HG03439 (cell line): ENCODE data around the gene ERGIC1.
A peak's percentile ranks its signal among the peaks of the same experiment; 100 is the strongest.
"Not testable (repeated sequence)": the region's sequence is repeated elsewhere in the genome, so short reads cannot be mapped to it uniquely, and the experiment has no call there.

Experiments used
- ATAC-seq: cut with Tn5 transposase; IDR thresholded peaks from one replicate; pipeline ENCODE4 v1.9.1; 2021; ENCODE audit warnings: mild to moderate bottlenecking, moderate library complexity; ENCODE audit not compliant: unreplicated experiment

Gene ERGIC1

DNA sequence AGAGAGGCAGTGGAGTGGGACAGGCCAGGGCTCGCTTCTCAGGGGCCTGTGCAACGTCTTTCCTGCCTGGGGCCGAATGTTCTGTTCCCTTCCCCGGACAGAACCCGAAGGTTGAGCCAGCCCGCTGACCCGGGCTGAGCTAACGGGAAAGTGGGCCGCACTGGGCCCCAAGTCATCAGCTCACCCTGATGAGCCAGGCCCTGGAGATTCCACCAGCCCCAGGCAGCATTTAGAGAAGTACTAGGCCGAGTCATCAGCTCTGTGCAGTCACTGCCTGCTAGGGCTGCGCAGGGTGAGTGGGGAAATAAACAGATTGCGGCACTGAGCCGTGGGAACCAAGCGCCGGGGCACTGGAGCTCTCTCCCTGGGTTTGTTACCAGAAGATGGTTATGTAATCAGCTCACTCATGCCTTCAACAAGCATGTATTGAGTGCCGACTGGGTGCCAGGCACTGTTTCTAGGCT is 33.9 kb upstream of the ERGIC1 start:
- no peak for ATAC-seq

DNA sequence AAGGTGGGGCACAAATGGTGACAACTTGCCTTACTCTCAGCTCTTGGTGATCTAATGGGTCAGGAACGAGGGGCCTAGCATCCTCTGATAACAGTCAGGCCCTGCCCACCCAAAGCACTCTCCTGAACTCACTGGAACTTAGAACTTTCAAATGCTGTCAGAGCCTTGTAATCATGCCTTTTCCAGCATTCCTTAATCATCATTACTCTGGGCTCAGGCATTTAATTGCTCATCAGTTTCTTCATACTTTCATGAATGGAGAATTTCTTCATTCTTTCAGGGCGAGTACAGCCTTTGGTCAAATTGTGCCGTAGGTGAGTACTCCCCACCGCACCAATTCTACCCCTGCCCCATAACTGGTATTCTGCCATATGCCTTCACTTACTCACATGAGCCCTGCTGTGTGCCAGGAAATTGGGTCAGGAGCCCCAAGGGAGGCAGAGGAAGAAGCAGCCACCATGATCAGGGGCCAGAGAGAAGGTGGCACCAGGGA is 32.8 kb upstream of the ERGIC1 start:
- no peak for ATAC-seq

DNA sequence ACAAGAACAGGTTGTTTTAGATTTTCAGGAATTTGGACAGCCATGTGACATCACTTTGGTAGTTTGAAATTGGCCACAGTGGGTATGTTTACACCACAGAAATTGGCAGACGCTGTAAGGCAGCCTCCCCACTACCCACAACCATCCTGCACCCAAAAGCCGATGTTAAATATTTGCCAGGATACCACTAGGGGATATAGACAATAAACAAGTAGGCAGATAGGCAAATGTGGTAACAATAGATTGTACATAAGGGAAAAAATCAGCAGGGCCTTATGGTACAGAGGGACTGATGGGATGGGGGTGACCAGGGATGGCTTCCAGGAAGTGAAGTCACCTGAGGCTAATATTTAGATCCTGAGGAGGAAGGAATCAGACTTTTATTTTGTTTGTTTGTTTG is 31.9 kb upstream of the ERGIC1 start:
- no peak for ATAC-seq

DNA sequence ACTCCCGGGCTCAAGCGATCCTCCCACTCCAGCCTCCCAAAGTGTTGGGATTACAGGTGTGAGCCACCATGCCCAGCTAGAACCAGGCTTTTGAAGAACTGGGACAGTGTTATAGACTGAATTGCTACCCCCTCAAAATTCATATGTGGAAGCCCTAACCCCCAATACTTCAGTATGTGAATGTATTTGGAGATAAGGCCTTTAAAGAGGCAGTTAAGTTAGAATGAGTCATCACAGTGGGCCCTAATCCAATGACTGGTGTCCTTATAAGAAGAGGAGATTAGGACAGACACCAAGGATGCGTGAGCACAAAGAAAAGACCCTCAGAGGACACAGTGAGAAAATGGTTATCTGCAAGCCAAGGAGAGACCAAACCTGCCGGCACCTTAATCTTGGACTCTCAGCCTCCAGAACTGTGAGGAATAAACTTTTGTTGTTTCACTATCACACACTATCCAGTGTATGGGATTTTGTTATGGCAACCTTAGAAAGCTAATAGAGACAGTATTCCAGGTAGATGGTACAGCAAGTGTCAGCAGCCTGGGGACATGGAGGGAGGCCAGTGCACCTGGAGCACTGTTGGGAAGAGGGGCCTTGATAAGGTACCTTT is 31.4 kb upstream of the ERGIC1 start:
- ATAC-seq: no peak

DNA sequence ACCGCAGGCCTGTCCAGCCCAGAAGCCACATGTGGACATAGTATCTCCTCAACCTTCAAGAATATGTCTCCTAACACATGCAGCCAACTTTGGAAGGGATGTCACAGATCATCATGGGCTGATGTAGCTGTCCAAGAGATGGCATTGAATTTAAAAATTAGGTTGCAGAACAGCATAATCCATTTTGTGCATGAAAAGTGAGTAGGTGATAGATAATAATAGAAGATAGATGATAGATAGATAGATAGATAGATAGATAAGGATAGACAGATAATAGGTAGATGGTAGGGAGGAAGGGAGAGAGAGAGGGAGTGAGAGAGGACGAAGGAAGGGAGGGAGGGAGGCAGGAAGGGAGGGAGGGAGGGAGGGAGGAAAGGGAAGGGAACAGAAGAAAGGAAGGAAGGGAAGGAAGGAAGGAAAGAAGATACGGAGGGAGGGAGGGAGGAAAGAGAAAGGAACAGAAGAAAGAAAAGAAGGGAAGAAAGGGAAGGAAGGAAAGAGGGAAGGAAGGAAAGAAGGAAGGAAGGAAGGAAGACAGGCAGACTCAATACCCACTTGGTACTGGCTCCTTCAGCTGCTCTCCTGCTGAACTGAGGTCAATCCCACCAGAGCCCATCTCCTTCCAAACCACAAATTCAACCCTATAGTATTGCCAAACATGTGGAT is 28.9 kb upstream of the ERGIC1 start:
- ATAC-seq: no peak

DNA sequence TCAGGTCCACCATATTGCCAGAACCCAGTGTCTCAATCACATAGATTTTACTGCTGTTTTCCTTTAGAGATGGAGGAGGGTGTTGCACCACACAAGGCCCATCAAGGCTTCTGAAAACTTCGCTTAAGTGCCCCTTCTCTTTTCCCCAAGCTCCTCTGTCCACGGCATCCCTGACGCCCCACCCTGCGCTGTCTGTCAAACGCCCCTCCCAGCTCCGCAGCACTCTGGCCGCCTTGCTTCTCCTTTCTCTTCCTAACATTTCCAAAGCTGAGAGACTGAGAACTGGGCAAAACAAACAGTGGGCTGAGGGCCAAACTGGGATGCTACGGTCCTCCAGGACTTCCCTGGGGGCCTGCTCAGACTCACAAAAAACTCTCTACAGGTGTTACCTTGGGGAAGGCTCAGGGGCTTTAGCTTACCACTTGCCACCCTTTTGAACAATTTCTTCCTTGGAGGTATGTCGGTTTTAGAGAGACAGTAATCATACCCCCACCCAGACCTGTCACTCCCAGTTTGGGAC is 28.3 kb upstream of the ERGIC1 start:
- ATAC-seq: no peak

DNA sequence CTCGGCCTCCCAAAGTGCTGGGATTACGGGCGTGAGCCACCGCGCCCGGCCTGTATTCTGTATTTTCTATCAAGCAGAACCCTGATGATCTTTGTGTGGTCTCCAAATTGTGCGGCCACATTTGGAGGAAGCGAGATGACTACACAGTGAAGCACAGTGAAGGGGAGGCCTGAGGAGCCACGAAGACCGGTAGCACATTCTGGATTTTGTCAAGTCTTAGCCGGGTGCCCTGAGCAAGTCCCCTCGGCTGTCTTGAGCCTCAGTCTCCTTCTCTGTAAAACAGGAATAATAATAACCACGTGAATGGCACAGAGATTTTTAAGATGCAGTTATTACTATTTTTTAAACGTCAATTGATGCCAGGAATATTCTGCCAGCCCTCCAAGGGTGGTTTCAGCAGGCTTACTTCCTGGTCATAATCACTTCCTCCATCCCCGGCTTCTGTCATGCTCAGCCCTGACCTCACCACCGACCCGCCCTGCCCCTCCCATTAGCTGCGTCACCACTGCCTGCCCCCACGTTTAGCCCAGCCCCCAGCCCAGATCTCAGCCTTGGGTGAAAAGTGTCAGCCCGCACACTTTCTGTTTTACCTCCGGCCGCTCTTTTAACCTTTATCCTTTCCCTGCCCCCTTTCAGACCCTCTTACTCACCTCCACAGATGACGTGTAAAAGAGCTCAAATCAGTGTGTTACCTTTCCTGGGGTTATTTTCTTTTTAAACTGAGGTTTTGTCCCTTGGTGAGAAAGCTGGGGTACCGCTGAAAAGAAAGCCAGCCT is 27.0 kb upstream of the ERGIC1 start:
- peak; percentile 82 for ATAC-seq

DNA sequence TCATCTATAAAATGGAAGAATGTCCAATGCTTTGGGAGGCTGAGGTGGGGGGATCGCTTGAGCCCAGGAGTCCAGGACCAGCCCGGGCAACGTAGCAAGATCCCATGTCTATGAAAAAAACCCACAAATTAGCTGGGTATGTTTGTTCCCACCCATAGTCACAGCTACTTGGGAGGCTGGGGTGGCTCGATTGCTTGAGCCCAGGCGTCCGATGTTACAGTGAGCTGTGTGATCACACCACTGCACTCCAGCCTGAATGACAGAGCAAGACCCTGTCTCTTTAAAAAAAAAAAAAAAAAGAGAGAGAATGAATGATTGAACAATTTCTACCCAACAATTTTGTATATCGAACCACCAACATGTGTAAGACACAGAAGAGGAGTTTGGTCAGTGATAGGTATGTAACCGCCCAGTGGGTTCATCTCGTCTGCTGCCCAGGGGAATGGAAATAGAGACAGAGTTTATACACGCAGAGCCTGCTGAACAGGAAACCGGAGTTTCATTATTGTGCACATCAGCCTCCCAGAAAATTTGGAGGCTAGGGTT is 26.2 kb upstream of the ERGIC1 start:
- no peak for ATAC-seq

DNA sequence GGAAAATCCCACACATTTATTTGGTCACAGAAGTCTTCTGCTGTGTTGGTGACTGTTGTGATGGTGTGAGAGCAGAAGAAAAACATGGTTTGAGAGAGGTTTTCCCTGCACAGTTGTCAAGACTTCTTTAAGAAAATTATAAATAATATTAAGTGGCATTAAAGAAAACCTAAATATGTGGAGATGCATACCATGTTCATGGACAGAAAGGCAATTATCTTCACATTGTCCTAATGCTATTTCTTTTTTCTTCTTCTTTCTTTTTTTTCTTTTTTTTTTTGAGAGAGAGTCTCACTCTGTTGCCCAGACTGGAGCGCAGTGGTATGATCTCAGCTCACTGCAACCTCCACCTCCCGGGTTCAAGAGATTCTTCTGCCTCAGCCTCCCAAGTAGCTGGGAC is 24.3 kb upstream of the ERGIC1 start:
- no peak for ATAC-seq

DNA sequence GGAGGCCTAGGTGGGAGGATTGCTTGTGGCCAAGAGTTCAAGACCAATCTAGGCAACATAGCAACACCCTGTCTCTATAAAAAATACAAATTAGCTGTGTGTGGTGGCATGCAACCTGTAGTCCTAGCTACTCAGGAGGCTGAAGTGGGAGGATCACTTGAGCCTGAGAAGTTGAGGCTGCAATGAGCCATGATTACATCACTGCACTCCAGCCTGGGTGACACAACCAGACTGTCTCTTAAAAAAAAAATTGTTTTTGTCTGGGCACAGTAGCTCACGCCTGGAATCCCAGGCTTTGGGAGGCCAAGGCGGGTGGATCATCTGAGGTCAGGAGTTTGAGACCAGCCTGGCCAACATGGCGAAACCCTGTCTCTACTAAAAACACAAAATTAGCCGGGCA is 23.1 kb upstream of the ERGIC1 start:
- ATAC-seq: not testable (repeated sequence)

DNA sequence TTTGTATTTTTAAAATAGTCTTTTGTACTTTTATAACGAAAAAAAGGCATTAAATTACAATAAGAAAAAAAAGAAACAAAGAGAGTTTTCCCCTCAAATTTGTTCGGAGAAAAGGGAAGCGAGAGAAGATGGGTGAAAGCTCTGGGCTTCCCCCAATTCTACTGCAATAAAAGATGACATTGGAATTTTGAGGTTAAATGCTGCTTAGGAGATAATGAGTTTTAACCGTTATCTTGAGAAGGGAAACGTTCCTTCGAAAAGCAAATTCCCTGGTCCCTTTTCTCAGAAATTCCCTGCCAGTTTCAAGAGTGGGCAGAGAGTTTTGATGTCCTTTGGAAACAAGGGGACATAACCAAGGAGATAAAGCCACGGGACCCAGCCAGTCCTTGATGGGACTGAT is 18.4 kb upstream of the ERGIC1 start:
- ATAC-seq: no peak

DNA sequence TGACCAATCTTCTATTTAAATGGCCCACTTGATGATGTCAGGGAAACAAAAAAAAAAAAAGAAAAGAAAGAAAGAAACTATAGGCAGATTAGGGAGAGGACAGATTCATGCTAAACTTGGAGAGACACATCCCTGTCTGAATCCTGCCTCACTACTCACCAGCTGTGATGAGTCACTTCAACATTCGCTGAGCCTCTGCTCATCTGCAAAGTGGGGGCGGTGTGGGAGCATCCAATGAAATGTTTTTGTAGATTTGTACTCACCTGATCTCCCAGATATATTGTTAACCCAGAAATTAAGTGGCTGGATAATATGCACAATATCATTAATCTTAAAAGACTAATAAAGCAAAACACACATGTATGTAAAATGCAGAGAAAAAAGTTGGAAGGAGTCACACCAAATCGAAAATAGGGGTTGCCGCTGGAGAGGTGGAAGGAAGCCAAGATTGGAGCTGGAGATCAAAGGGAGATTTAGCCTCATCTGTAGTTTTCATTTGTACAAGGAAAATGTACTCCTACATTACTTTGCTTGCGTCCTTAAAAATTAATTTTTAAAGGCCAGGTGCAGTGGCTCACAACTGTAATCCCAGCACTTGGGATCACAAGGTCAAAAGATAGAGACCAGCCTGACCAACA is 17.0 kb upstream of the ERGIC1 start:
- ATAC-seq: no peak

DNA sequence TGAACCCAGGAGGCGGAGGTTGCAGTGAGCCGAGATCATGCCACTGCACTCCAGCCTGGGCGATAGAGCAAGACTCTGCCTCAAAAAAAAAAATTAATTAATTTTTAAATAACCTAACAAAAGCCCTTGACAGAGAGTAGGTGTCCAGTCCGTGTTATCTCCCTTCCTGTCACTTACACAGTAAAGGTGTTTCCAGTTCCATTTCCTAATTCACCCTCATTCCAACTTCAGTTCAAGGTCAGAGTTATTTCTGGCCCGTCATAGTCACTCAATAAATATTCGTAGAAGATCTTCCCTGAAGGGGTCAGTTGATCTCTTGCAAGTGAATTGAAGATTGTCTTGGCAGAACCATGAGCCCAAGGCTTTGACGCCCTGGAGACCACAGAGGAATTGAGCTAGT is 16.4 kb upstream of the ERGIC1 start:
- ATAC-seq: no peak

DNA sequence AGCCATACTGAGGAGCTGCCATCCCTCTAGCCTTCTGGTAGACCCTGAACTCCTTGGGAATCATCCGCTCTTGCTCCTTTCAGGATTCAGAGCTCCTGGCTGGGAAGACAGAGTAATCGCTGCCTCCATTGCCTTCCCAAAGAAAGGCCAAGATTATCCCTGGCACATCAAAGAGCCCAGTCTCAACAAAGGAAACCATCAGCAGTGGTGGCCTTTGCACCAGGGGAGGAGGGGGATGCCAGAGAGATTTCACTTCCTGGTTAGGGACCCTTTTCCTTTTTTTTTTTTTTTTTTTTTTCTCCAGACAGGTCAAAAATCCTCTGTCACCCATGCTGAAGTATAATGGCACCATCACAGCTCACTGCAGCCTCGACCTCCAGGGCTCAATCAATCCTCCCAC is 16.0 kb upstream of the ERGIC1 start:
- ATAC-seq: no peak

DNA sequence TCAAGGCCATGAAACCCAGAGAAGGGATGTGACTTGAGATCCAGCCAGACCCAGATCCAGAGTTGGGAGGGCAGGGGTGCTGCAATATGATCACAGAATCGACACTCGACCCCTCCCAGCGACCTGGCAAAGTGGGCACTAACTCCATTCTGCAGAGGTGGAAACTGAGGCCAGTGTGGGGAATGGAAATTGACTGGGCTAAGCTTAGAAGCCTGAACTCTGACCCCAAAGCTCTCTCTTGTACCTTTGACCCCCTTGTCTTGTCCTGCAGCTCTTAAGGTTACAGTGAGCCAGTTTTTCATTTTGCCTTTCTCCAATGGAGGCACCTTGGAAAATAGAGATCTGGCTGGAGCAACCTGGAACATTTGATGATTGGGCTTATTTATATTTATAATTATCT is 14.5 kb upstream of the ERGIC1 start:
- ATAC-seq: no peak

DNA sequence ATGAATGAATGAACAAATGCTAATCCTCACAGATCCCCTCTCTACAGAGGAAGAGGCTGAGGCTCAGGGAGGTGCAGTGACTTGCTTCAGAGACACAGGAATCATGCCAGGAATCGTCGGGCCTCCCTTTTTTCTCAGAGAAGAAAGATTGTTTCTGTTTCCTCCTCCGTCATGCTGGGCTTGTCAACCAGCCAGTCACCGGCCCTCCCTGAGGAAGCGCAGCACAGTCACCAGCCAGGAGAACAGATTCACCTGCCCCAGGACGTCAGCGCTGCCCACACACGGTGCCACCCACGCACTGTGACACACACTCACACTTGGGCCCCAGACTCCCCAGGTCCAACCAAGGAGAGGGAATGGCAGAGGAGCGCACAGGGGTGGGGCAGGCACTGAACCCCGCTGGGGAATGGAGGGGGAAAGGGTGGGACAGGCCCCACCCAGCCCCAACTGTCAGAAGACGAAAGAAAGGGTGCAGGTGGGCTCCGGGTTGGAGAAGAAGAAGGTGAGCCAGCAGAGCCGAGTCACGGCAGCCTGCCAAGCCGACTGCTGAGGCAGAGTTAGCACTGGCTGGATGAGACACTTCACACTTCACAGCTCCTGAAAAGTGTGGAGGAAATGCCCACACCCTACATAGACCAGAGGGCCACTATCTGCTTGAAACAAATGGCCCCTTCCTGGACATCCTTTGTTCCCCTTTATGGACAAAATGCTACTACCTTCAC is 13.8 kb upstream of the ERGIC1 start:
- no peak for ATAC-seq

DNA sequence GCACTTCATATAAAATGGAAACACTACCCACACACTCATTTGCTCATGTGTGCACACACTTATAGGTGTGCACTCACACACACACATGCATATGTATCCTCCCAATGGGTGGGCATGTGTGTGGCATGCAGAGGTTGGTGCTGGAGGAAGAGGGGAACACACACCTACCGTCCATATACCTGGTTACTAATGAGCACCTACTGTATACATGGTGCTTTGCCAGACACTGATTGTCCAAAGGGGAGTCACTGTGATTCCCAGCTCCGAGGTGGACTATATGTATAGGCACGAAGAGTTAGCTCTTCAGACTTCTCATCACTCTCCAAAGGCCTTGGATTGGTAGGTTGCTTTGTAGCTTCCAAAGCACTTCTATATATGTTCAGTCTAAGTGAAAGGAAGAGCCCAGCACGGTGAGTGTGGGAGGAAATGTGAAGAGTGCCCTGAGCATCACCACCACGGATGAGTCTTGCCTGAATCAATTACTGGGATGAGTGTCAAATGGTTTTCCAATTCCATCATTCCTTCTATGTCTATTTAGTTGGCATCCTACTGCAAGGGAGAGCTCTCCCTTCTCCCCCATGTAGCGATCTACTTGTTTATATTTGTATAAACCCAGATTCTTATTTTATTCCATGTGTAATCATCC is 12.6 kb upstream of the ERGIC1 start:
- no peak for ATAC-seq

DNA sequence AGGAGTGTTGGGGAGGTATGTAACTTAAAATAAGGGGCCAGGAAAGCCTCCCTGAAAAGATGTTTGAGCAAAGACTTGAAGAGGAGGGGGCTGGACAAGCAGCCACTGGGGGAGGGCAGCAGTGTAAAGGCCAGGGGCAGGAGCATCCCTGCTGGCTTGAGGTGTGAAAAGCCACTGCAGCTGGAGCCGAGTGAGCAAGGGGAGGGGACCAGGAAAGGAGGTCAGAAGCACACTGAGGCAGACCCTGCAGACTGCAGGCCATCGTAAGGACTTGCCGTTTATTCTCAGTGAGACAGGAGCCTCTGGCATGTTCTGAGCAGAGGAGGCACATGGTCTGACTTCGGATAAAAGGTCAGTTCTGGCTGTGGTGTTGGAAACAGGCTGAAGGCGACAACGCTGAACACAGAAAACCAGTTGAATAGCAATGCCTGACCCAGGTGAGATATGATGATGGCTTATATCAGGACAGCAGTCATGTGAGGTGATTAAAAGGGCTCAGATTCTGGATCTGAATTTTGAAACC is 10.2 kb upstream of the ERGIC1 start:
- ATAC-seq: no peak

DNA sequence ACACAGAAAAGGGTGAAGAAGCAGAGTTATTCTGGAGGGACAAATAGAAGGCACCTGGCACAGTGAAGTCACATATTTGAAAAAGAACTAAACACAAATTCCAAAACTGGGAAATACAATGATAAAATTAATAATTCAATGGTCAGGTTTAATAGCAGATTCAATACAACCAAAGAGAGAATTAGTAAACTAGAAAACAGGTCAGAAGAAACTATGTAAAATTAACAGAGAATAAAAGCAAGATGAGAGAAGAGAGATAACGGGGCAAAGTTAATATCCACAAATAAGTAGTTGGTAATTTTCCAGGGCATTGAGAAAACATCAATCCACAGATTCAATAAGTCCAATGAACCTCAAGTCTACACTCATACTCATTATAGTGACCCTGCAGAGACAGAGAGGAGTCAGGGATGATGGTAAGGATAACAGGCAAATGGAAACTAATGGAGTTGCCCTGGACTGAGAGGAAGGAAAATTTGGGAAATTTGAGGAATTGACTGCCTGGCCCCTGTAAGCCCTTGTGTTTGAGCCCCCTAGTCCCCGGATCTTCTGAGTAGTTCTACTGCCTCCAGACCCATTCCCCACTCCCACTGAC is 8.3 kb upstream of the ERGIC1 start:
- no peak for ATAC-seq
